ENCODE results near the gene NRG3.

Gene NRG3

DNA sequence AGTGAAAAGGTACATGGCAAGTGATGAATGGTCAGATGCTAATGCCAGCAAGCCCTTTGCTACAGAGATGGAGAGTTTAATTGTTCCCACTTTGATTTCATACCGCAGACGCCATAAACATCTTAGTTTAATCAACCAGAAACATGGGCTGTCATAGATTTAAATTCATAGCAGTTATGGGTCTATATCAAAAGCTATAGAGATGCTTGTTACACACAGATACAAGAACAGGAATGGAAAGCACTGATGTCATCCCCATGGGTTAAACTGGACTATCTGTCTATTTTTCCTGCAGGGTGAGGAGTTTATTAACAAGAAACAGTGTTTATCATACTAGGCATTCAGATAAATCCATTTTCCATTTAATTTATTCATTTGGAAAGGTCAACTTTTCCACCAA lies 409.2 kb downstream of the NRG3 start:
- H3K27ac ChIP-seq, result no peak overlapping the region
- TF ChIP-seq CTCF (conservative IDR thresholded peaks at IDR 0.05), result no peak

DNA sequence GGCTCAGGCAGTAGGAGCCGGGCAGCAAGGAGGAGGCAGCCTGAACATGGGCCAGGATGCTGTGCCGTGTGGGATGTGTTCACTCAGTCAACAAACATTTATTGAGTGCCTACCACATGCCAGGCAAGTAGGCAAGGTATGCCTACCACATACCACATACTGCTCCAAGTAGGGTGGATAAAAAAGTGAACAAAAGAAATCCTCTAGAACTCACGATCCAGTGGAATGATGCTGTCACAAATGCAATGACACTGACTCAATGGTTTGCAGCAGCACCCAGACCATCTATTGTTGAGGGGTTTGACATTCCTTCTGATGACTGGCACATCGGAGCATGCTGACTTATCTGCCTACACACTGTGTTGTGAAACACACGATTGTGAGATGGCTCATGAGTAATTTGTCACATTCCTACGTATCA lies 413.5 kb downstream of the NRG3 start:
- no peak for TF ChIP-seq CTCF (conservative IDR thresholded peaks at IDR 0.05)
- H3K27ac ChIP-seq, result no peak overlapping the region

GRCh38 chr10:82289945-82290344 lies 415.0 kb downstream of the NRG3 start:
- no peak for TF ChIP-seq CTCF (conservative IDR thresholded peaks at IDR 0.05)

GRCh38 chr10:82294874-82295378 lies 419.9 kb downstream of the NRG3 start:
- TF ChIP-seq CTCF (conservative IDR thresholded peaks at IDR 0.05), result no peak
- no peak overlapping the region for H3K27ac ChIP-seq

More at GRCh38 chr10:82289945-82290344, 415.0 kb downstream of the NRG3 start:
- no peak overlapping the region for H3K27ac ChIP-seq

GRCh38 chr10:82308641-82309040 lies 433.6 kb downstream of the NRG3 start:
- H3K27ac ChIP-seq, result no peak overlapping the region
- TF ChIP-seq CTCF (conservative IDR thresholded peaks at IDR 0.05), result no peak

GRCh38 chr10:82310839-82311238 lies 435.8 kb downstream of the NRG3 start:
- TF ChIP-seq CTCF (conservative IDR thresholded peaks at IDR 0.05), result no peak
- H3K27ac ChIP-seq, result no peak overlapping the region

DNA sequence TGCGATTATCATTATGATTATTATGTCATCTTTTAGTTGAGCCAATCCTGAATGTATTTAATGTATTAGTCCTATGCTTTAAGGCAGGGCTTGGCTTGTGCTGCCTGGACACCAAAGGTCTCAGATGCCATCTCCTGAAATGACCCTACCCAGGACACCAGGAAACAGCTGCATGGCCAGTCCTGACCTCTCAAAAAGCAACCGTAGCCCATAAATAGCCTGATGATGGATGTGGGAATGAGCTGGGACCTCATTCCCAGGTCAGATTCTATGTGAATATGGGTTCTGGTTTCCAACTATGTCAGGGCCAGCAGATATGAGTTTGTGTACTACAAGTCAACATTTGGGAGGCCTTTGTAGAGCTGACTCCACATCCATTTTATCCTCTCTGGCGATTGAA lies 438.4 kb downstream of the NRG3 start:
- no peak for TF ChIP-seq CTCF (conservative IDR thresholded peaks at IDR 0.05)
- H3K27ac ChIP-seq, result no peak overlapping the region

Measured in VCaP (cell line).